ENCODE data around the gene TEDC1.
A peak's percentile ranks its signal among the peaks of the same experiment; 100 is the strongest.

Gene TEDC1

DNA sequence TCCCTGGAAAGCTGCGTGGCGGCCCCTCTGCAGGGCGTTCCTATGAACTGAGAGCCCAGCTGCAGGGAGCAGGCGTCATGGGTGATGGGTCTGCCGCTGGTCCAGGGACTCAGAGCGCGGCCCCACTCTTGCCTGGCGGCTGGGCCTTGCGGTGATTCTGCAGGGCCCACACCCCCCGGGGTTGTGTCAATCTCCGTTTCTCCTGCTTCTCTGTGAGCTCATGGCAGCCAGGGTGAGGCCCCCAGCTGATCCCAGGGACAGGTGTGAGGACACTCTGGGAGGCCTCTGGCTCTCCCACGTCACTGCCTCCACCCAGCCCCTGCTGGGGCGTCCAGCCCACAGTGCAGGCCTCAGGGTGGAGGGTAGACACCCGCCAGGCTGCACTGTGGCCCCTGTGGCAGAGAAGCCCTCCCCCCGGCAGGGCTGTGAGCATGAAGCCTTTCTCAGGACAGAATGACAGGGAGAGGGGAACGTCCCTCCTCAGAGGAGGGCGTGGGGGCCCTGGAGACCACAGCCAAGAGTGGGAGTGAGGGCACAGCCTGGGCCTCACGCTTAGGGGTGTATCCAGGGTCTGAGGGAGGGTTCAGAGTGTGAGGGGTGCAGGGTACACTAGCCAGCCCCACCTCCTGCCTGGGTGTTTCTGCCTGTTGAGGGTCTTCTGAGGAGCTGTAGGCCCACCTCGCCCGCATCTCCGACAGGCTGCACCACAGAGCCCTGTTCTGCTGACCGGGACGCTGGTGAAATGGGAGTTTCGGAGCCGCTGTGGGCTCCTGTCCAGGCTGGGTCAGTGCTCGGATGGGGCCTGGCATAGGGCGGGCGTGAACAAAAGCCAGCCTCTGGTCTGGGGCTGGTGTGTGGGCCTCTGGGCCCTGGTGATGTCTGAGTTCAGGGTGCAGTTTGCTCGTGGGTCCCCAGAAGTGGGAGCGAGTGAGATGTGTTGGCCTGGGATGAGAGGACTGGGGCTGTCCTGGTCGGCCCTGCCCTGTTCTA is 43.1 kb upstream of the TEDC1 start:
- TF ChIP-seq, protein P1, sequence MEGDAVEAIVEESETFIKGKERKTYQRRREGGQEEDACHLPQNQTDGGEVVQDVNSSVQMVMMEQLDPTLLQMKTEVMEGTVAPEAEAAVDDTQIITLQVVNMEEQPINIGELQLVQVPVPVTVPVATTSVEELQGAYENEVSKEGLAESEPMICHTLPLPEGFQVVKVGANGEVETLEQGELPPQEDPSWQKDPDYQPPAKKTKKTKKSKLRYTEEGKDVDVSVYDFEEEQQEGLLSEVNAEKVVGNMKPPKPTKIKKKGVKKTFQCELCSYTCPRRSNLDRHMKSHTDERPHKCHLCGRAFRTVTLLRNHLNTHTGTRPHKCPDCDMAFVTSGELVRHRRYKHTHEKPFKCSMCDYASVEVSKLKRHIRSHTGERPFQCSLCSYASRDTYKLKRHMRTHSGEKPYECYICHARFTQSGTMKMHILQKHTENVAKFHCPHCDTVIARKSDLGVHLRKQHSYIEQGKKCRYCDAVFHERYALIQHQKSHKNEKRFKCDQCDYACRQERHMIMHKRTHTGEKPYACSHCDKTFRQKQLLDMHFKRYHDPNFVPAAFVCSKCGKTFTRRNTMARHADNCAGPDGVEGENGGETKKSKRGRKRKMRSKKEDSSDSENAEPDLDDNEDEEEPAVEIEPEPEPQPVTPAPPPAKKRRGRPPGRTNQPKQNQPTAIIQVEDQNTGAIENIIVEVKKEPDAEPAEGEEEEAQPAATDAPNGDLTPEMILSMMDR (IDR thresholded peaks at IDR 0.05; ENCODE audit: extremely low read depth, missing control alignments) = no peak
- DNase-seq (ENCODE audit: low spot score) = no peak

DNA sequence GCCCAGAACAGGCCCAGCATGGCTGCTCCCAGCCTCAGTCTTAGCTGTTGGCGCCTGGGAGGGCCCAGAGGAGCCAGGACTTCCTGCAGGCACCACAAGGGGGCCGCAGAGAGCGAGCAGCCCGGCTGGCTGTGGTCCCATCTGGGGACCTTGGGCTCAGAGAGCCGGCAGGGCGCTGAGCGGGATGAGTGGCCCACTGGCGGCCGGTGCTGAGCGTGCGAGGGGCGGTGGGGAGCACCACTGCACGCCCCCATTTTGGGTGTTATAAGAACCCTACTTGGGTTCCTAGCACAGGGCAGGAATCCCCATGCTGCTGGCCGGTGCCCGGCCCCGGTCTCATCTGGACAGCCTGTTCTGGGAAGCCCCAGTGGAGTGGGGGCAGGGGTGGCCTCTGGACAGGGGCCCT is 42.3 kb upstream of the TEDC1 start:
- TF ChIP-seq, protein P1 (IDR thresholded peaks at IDR 0.05; ENCODE audit: extremely low read depth, missing control alignments) = peak; percentile 74
- peak; percentile 89 for DNase-seq (ENCODE audit: low spot score)

DNA sequence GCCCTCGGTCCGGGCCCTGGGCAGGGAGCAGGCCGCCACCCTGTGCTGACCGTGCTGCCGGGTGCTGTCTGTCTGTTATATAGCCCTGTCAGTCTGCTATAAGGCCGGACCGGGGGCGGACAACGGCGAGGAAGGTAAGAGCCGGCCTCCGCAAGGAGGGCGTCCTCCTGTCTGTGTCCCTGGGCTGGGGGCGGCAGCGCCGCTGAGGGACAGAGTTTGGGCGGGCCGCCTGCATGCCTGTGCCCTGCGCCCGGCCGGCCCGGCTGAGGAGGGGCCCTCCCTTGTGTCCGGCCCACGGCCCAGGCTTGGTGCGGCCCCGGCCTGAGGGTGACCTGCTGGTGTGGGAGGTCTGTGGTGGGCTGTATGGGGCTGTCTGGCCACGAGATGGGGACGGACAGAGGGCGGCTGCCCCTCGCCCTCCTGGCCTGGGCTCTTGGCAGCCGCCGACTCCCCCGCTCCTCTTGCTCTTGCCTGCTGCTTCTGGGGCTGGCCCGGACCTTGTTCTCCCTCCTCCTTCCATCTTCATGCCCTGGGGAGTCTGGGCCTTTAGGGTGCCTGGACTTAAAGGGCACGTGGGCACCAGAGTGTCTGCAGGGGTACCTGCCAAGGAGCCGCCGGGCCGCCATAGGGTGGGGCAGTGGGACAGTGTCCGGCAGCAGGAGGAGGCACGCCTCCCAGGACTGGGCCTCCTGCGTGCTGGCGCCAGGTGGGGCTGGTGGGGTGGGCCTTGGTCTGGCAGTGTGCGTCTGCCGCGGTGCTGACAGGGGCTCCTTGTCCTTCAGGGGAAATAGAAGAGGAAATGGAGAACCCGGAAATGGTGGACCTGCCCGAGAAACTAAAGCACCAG is 41.5 kb upstream of the TEDC1 start:
- TF ChIP-seq, protein P1 (IDR thresholded peaks at IDR 0.05; ENCODE audit: extremely low read depth, missing control alignments) = no peak
- no peak for DNase-seq (ENCODE audit: low spot score)

DNA sequence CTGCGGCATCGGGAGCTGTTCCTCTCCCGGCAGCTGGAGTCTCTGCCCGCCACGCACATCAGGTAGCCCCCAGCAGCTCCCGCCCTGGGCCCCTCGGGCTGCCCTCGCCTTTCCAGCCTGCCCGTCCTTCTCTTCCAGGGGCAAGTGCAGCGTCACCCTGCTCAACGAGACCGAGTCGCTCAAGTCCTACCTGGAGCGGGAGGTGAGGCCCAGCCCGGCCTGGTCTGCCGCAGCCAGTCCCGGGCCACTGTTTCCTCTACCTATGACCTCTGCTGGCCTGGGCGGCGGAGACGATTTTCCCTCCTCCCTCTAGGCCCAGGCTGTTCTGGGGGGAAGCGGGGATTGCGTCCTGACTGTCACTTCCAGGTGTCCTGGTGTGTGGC is 40.9 kb upstream of the TEDC1 start:
- DNase-seq (ENCODE audit: low spot score) = no peak
- TF ChIP-seq, protein P1 (IDR thresholded peaks at IDR 0.05; ENCODE audit: extremely low read depth, missing control alignments) = no peak

DNA sequence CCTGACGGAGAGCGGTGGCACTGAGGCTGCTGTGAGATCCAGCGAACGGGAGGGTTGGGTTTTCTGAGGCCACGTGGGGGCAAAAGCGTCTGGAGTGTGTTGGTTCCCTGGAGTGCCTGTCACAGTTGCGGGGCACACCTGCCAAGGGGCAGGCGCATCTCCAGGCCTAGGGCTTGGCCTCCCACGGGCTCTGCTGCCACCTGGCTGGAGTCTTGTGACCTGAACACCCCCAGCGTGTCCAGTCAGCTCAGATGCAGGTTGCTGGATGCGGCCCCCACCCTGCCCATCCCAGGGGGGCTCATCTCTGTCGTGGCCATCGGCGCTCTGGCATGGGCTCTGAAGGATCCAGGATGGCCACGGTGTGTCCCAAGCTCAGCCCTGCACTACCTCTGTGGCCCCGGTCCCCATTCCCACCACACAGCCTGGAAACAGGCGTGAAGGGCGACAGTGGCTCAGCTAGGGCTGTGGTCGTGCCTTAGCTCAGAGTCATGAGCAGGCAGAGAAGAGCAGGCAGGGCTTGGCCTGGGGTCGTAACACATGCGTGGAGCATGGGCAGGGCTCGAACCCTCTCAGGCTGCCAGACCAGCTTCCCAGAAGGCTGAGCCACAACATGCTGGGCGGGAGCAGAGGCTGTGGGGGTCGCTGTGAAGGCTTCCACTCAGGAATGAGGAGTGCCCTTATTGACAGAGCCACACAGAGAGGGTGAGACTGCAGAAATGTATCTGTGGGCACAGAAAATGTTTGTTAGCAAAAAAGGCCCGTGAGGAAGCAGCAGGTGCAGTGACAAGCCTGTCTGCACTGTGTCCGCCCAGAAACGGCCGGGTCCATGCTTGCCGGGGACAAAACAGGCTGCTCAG is 40.0 kb upstream of the TEDC1 start:
- no peak for DNase-seq (ENCODE audit: low spot score)
- TF ChIP-seq, protein P1 (IDR thresholded peaks at IDR 0.05; ENCODE audit: extremely low read depth, missing control alignments) = no peak

DNA sequence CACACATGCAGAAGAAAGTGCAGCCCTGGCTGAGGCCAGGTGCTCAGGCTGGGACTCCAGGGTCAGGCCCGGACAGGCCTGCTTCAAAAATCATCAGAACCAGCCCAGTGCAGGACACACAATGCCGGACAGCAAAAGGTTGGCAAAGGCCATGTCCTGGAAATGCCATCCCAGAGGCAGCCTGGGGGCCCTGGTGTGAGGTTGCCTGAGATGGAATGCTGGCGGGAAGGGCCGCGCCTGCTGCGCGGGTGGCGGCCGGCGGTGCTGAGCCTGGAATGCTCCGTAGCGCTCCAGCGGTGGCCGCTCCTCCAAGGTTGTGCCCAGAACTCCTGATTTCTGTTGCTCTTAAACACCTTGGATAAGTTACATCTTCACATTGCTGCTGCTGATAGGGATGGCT is 38.1 kb upstream of the TEDC1 start:
- no peak for DNase-seq (ENCODE audit: low spot score)
- TF ChIP-seq, protein P1 (IDR thresholded peaks at IDR 0.05; ENCODE audit: extremely low read depth, missing control alignments) = no peak

All from GM20000 (cell line).